Measurements from ENCODE around the gene ABCG1.

- TF ChIP-seq EZH2 (IDR thresholded peaks at IDR 0.05) (no peak), CTCF (IDR thresholded peaks at IDR 0.05) (no peak), EZH2phosphoT487 (IDR thresholded peaks at IDR 0.05) (no peak)
These were observed 18.6 kb downstream of the ABCG1 start for GRCh38 chr21:42237577-42237976.
